HepG2 (cell line): Measurements from ENCODE around the gene CNOT1.

Experiments used
- CEBPG ChIP-seq: IDR thresholded peaks from 2 replicates; pipeline ENCODE4 v1.6.1; 2016
- EZH2 ChIP-seq: conservative IDR thresholded peaks from 2 replicates; pipeline ENCODE4 v1.6.1; 2012; ENCODE audit warnings: mild to moderate bottlenecking, low read depth, low read length, moderate library complexity
- NFIC ChIP-seq: IDR thresholded peaks from 2 replicates; pipeline ENCODE4 v1.6.1; 2012; ENCODE audit warnings: mild to moderate bottlenecking, low read length, inconsistent platforms
- YY1 ChIP-seq: IDR thresholded peaks from 2 replicates; pipeline ENCODE4 v1.6.1; 2011; ENCODE audit warnings: low read length, low read depth, moderate library complexity, mild to moderate bottlenecking; ENCODE audit not compliant: insufficient read depth, insufficient replicate concordance
- ZNF30 ChIP-seq: sonication (generic); formaldehyde crosslinking; IDR thresholded peaks from 2 replicates; pipeline ENCODE4 v1.5.0; 2020; ENCODE audit warnings: mild to moderate bottlenecking, missing genetic modification reagents
- ZNF335 ChIP-seq: sonication (generic); formaldehyde crosslinking; IDR thresholded peaks from 2 replicates; pipeline ENCODE4 v1.4.0; 2020; ENCODE audit warnings: missing genetic modification reagents
- ZSCAN30 ChIP-seq: sonication (generic); formaldehyde crosslinking; IDR thresholded peaks from 2 replicates; pipeline ENCODE4 v1.5.0; 2020; ENCODE audit warnings: mild to moderate bottlenecking, missing genetic modification reagents
- TF ChIP-seq, protein P1 (sequence below): sonication (generic); formaldehyde crosslinking; IDR thresholded peaks from 2 replicates; pipeline ENCODE4 v1.5.0; 2020; ENCODE audit warnings: mild to moderate bottlenecking, missing genetic modification reagents, moderate library complexity

DNA sequence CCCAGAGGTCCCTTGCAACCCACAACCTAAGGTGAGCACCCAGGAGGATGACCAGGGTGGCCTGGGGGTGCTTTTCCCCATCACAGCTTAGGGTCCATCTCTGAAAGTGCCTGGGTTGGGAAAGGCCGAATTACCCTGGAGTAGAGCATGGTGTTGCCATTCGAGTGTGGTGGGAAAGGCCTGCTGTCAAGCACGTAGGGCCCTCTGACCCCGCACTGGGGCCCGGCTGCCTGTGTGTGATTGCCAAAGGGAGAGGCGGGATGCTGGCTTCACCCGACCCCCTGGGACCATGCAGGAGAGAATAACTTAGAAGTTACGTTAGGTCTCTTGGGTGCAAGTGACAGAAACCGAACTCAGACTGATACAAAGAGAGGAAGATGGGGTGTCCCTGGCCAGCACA lies 157.4 kb downstream of the CNOT1 start:
- TF ChIP-seq, protein P1, sequence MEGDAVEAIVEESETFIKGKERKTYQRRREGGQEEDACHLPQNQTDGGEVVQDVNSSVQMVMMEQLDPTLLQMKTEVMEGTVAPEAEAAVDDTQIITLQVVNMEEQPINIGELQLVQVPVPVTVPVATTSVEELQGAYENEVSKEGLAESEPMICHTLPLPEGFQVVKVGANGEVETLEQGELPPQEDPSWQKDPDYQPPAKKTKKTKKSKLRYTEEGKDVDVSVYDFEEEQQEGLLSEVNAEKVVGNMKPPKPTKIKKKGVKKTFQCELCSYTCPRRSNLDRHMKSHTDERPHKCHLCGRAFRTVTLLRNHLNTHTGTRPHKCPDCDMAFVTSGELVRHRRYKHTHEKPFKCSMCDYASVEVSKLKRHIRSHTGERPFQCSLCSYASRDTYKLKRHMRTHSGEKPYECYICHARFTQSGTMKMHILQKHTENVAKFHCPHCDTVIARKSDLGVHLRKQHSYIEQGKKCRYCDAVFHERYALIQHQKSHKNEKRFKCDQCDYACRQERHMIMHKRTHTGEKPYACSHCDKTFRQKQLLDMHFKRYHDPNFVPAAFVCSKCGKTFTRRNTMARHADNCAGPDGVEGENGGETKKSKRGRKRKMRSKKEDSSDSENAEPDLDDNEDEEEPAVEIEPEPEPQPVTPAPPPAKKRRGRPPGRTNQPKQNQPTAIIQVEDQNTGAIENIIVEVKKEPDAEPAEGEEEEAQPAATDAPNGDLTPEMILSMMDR (CRISPR knock-in tag): no peak
- TF ChIP-seq YY1: no peak
- no peak for TF ChIP-seq ZNF335 (CRISPR knock-in tag)
- no peak for TF ChIP-seq EZH2
- TF ChIP-seq NFIC: no peak
- TF ChIP-seq ZNF30 (CRISPR knock-in tag): no peak
- no peak for TF ChIP-seq ZSCAN30 (CRISPR knock-in tag)
- TF ChIP-seq CEBPG (CRISPR knock-in tag): no peak
